OCI-LY3 (cell line): ENCODE data around the gene SBSN.

Source experiments
- H2AFZ ChIP-seq: fragments of 200-600, 300-600 bp; shearing (Covaris generic); 2 replicates; pipeline ENCODE4 v1.6.0; 2014; ENCODE audit warnings: antibody characterized with exemption, low read depth, low read length
- H3K27ac ChIP-seq: fragments of 200-600, 300-600 bp; sonication (generic); 2 replicates; pipeline ENCODE4 v1.5.1; 2014; ENCODE audit warnings: mild to moderate bottlenecking, low read length, moderate library complexity, mixed read lengths
- H3K27me3 ChIP-seq: fragments of 200-600, 300-600 bp; sonication (generic); 2 replicates; pipeline ENCODE4 v1.6.1; 2014; ENCODE audit warnings: low read depth, low read length, mixed read lengths
- H3K36me3 ChIP-seq: fragments of 200-600, 300-600 bp; sonication (generic); replicated peaks from 2 replicates; pipeline ENCODE3; 2014; ENCODE audit warnings: low read depth, low read length, mixed read lengths
- H3K4me1 ChIP-seq: fragments of 300-600, 200-600 bp; sonication (generic); 2 replicates; pipeline ENCODE4 v1.6.1; 2014; ENCODE audit warnings: low read length, mixed read lengths
- H3K4me2 ChIP-seq: fragments of 200-600, 300-600 bp; sonication (generic); 2 replicates; pipeline ENCODE4 v1.6.1; 2014; ENCODE audit warnings: low read length, mixed read lengths
- H3K4me3 ChIP-seq: fragments of 300-600, 200-600 bp; sonication (generic); 2 replicates; pipeline ENCODE4 v1.5.1; 2014; ENCODE audit warnings: antibody characterized with exemption, mild to moderate bottlenecking, low read length, moderate library complexity
- H3K79me2 ChIP-seq: fragments of 300-600, 200-600 bp; shearing (Covaris generic); 2 replicates; pipeline ENCODE4 v1.6.1; 2014; ENCODE audit warnings: mild to moderate bottlenecking, low read length, mixed read lengths
- H3K9ac ChIP-seq: fragments of 300-600, 200-600 bp; shearing (Covaris generic); 2 replicates; pipeline ENCODE4 v1.6.0; 2014; ENCODE audit warnings: mild to moderate bottlenecking, low read length, moderate library complexity
- H3K9me3 ChIP-seq: fragments of 200-600, 300-600 bp; shearing (Covaris generic); 2 replicates; pipeline ENCODE4 v1.6.1; 2014; ENCODE audit warnings: low read length, mixed read lengths; ENCODE audit not compliant: insufficient read depth
- H4K20me1 ChIP-seq: fragments of 200-600, 300-600 bp; sonication (generic); 2 replicates; pipeline ENCODE4 v1.6.1; 2016; ENCODE audit warnings: low read length, mixed read lengths; ENCODE audit not compliant: insufficient read depth
- CTCF ChIP-seq: fragments of 200-600, 300-600 bp; sonication (generic); IDR thresholded peaks from 2 replicates; pipeline ENCODE4 v1.5.1; 2014; ENCODE audit warnings: antibody characterized with exemption, low read length, low read depth
- EZH2phosphoT487 ChIP-seq: fragments of 200-600 bp; shearing (Covaris generic); IDR thresholded peaks from 2 replicates; pipeline ENCODE4 v1.6.1; 2018; ENCODE audit warnings: antibody characterized with exemption, mixed run types, low read depth

The SBSN gene

GRCh38 chr19:35513628-35514281 is 14.4 kb downstream of the SBSN start, which contains the start of gene DMKN:
Gene DMKN (minus strand): TSS chr19:35513649. CDS start chr19:35513475, 174 bp downstream.
- H4K20me1 ChIP-seq, result no peaks in the 10 kb centered on the region
- no peak for TF ChIP-seq EZH2phosphoT487
- TF ChIP-seq CTCF, result no peak
- H3K27ac ChIP-seq, result no peak within 1 kb of the TSS
- H3K36me3 ChIP-seq, result no peaks in the 10 kb centered on the region
- no peak within 1 kb of the TSS for H3K4me2 ChIP-seq
- peaks cover 29% of the 10 kb centered on the region for H3K27me3 ChIP-seq
- no peaks in the 10 kb centered on the region for H3K9me3 ChIP-seq
- peaks cover 7% of the 10 kb centered on the region for H3K4me1 ChIP-seq
- no peak within 1 kb of the TSS for H3K9ac ChIP-seq
- H3K79me2 ChIP-seq, result no peaks in the 10 kb centered on the region
- H3K4me3 ChIP-seq, result no peak within 1 kb of the TSS
- no peak within 1 kb of the TSS for H2AFZ ChIP-seq

- Histone ChIP-seq H3K4me2 (no peak overlapping the region), H3K4me1 (peaks cover 7% of the 10 kb centered on the region), H3K9me3 (no peaks in the 10 kb centered on the region)
These were observed 15.1 kb downstream of the SBSN start for GRCh38 chr19:35512831-35513627.

DNA sequence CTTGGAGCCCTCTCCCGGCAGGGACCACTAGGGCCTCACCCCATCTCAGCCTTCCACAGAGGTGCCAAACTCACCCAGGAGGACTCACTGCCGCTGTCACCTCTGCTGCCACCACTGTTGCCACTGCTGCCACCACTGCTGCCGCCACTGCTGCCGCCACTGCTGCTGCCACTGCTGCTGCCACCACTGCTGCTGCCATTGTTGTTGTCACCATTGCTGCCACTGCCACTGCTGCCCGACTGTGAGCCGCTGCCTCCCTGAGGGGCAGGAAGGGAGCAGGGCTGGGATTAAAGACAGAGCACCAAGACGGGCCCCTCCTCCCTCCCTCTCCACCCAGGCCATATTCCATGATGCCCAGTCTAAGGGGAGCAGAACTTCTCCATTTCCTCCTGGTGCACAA is 16.8 kb downstream of the SBSN start:
- Histone ChIP-seq H4K20me1 (no peaks in the 10 kb centered on the region), H3K27me3 (peaks cover 49% of the 10 kb centered on the region), H3K79me2 (no peaks in the 10 kb centered on the region), H3K27ac (no peak overlapping the region), H3K4me3 (no peak overlapping the region), H3K4me2 (no peak overlapping the region), H3K9ac (no peak overlapping the region), H3K4me1 (peaks cover 7% of the 10 kb centered on the region), H3K36me3 (no peaks in the 10 kb centered on the region), H3K9me3 (no peaks in the 10 kb centered on the region), H2AFZ (no peak overlapping the region)
- TF ChIP-seq CTCF (no peak), EZH2phosphoT487 (no peak)

More at GRCh38 chr19:35512831-35513627, 15.1 kb downstream of the SBSN start:
- Histone ChIP-seq H3K79me2 (no peaks in the 10 kb centered on the region), H3K9ac (no peak overlapping the region), H3K36me3 (no peaks in the 10 kb centered on the region), H3K4me3 (no peak overlapping the region), H4K20me1 (no peaks in the 10 kb centered on the region), H3K27me3 (peaks cover 37% of the 10 kb centered on the region), H2AFZ (no peak overlapping the region), H3K27ac (no peak overlapping the region)
- TF ChIP-seq EZH2phosphoT487 (no peak), CTCF (no peak)

DNA sequence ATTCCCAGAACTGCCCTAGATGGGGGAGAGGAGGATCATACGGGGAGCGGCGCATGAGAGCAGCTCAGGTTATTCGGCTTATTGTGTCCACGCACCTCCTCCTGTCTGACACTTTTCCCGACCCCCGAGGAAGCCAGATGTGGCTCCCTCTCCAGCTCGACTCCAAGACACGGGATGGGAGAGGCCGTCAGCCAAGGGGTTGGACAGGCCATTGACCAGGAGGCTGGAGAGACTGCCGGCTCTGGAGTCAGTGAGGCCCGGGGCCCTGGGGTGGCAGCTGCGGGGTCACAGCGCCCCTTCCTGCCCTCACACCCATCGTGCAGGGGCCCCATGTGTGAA is 17.5 kb downstream of the SBSN start:
- peak overlapping the region; percentile 74 for H3K4me2 ChIP-seq
- TF ChIP-seq EZH2phosphoT487 (no peak), CTCF (no peak)
- H3K36me3 ChIP-seq, result no peaks in the 10 kb centered on the region
- H3K4me1 ChIP-seq, result peaks cover 7% of the 10 kb centered on the region
- H3K79me2 ChIP-seq, result no peaks in the 10 kb centered on the region
- H4K20me1 ChIP-seq, result no peaks in the 10 kb centered on the region
- H3K27me3 ChIP-seq, result peaks cover 55% of the 10 kb centered on the region
- no peak overlapping the region for H3K9ac ChIP-seq
- H3K4me3 ChIP-seq, result peak overlapping the region; percentile 76
- no peak overlapping the region for H2AFZ ChIP-seq
- no peak overlapping the region for H3K27ac ChIP-seq
- H3K9me3 ChIP-seq, result no peaks in the 10 kb centered on the region
